Activated CD4-positive, CD25-positive, alpha-beta regulatory T cell treated with anti-CD3 and anti-CD28 coated beads, Interleukin-2, amount 50 U/mL, for 72 hours (primary cell): Measurements from ENCODE around the gene CACNG4.

Source experiments
- DNase-seq: peaks from one replicate; pipeline ENCODE4 v3.0.0; 2021

Gene CACNG4

DNA sequence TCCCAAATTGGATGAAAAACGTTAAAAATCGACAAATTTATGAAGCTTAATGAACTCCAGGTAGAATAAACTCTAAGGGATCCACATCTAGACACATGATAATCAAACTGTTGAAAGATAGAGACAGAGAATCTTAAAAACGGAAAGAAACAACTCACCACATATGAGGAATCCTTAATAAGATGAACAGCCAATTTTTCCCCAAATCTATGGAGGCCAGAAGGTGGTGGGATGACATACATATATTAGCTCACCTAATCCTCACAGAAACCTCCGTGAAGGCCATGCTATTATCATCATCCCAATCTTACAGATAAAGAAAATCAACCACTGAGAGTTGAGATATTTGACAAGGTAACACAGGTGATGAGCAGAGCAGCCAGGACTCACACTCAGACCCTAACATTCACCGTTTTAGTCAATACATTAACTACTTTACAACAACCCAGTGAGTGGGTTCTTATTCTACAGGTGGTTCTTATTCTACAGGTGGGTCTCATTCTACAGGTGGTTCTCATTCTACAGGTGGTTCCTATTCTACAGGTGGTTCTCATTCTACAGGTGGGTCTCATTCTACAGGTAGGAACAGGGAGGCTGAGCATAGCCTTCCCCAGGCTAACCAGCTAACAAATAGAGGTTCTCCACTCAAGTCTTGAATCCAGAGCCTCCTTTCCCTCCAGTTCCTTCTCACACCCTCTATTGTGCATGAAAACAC, 84.7 kb downstream of the CACNG4 start:
- DNase-seq, result no peak

DNA sequence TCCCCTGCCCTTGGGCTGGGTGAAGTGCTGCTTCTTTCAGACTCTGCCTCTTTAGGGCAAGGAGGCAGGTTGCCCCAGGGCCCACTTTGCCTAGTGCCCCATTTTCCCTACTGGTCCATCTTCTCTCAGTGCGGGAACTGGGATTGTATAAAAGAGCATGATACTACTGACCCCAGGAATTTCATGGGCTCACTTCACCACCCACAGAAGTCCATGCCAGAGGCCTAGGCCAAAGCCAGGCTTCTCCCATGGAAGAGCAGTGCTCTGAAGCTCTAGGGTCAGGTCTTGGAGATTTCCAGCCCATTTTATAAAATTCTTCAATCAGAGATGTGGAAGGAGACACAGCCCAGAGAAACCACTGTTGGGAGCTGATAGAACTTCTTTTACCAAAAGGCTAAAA, 85.6 kb downstream of the CACNG4 start:
- no peak for DNase-seq

DNA sequence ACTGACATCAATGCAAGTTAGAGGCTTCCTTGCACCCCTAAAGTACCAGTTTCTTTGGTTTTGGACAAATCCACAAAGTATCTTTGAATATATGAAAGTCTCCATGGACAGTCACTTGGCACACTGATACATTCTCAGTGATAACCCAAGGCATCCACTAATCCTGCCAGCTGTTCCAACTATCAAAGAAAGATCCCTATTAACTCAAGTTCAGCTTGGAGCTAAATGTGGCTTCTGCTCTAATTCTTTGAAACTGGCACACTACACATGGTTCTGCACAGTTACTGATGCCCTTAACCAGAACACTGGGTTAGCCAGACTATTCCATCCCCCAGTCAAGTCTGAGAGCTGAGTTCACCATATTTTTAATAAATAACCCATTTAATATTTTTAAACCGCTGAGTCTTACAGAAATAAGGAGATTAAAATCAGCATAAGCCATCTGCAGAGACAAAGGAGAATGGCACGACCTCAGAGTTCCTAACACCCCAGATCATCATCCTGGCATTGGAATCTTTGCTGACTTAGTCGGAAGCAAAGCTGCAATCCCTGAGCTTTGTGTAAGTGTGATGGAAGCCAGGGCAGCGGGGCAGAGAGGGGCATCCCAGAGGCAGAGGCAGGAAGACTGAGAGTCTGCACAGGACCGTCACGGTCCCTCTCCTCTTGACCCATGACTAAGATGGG, 86.1 kb downstream of the CACNG4 start:
- DNase-seq, result no peak

DNA sequence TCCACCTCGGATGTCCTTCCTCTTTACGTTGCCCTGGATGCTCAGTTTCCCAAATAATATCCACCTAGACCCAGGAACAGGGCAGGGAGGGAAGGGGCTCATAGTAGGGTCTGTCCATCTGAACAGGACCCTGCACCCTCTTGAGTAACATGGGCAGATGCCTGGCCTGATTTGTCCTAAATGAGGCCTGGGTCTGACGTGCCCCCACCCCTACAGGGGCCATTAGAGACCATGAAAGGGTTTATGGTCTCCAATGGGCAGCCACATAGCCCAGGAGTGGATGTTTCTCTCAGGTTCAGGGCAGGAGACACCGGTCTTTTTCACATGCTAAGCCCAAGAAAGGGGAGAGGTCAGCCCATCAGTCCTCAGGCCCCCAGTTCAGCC, 86.6 kb downstream of the CACNG4 start:
- DNase-seq, result no peak

DNA sequence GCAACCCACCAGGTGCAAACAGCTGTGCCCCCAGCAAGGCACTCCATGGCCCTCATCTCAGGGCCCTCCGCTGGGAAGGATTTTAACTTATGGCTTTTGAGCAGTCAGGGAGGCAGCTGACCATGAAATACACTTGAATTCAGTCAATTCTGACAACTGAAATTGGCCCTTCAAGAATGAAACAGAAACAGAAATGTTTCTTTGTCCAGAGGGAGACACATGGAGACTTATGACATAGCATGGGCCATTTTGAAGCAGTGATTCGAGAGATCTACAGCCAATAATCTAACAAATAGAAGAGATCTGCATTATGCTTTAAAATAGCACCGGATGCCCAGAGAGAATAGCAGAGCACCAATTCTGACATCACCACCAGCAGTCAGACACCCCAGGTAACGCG, 87.3 kb downstream of the CACNG4 start:
- DNase-seq, result no peak

DNA sequence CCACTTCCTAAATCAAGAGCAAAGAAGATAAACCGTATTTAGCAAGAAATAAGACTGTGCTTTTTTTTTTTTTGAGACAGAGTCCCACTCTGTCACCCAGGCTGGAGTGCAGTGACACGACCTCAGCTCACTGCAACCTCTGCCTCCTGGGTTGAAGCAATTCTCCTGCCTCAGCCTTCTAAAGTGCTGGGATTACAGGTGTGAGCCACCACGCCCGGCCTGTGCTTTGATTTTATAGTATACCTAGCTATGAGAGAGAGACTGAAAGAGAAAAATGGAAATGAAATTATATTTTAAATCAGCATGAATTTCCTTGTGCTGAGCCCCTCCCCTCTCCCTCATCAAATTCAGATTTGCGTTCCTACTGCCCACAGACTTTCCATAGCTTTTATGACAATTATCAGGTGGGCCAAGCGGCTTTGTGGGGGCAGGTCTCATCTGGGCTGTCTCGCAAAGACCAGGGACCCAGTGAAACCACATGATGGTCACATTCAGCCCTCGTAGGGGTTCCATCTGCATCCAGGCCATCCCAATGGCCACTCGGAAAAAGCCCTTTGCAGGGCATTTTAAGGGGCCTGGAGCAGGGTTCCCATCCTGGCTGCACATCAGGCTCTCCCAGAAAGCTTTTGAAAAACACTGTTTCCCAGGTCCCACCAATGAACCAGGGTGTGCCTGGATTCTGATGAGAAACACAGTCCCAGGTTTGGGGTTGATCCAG, 88.4 kb downstream of the CACNG4 start:
- DNase-seq, result no peak

DNA sequence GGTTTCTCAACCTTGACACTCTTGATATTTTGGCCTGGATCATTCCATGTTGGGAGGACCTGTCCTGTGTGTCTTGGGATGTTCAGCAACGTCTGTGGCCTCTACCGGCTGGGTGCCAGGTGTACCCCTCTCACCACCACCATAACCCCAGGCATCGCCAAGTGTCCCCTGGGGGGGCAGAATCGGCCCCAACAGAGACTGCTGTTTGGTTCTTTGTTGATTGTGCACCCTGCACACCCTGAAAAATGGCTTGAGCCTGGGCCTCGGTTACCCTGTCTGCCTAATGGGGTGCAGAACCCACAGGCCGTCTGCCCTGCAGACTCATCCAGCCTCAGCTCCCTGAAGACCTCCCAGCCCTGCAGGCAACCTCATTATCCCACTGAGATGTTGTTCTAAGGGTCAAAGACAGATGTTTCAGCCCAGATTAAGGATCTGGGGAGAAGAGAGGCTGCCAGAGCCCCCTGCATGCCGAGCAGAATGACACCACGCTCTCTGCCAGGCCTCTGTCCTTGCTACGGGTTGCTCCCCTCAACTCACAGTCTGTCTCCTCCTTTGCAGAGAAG, 89.0 kb downstream of the CACNG4 start:
- DNase-seq, result no peak

DNA sequence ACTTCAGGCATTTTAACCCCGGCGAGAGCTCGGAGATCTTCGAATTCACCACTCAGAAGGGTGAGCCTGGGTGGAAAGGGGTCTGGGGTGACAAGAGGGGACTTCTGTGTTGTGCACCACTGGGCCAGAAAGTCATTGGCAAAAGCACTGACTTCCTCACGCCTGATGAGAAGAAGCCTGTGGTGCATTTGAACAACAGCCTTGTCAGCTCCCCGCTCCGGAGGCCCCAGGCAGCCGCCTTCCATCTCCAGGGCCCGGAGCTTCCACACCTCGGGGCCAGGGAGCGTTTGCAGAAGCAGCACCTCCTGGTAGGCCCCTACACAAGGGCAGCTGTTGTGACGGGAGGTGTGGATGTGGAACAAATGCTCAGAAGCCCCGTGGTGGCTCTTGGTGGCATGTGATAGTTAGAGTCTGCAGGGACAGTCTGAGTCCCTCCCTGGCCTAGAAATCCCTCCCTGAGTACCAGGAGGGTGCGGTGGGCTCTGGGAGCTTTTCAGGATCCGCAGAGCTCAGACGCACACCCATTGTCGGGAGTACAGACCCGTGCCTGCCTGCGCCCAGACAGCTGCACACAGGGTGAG, 89.6 kb downstream of the CACNG4 start:
- DNase-seq, result no peak

DNA sequence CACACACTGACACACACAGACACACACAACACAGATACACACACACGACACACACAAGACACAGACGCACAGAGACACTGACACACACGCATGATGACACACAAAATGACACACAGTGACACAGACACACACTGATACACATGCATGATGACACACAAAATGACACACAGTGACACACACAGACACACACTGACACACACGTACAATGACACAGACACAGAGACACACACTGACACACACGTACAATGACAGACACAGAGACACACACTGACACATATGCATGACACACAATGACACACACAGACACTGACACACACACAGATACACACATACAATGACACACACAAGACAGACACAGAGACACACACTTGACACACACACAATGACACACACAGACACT, 90.1 kb downstream of the CACNG4 start:
- DNase-seq, result no peak

DNA sequence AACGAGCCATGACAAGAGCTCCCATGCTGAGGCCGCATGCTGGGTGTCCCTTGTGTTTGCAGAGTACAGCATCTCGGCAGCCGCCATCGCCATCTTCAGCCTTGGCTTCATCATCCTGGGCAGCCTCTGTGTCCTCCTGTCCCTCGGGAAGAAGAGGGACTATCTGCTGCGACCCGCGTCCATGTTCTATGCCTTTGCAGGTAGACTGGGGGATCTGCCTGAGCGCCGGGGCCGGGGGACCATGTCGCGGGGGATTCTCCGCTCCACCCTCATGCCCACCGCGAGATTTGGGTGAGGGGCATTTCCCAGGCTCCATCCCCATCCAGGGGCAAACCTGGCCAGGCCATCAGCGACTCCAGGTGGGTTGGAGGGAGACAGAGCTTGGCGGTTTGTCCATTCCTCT, 90.5 kb downstream of the CACNG4 start:
- no peak for DNase-seq

DNA sequence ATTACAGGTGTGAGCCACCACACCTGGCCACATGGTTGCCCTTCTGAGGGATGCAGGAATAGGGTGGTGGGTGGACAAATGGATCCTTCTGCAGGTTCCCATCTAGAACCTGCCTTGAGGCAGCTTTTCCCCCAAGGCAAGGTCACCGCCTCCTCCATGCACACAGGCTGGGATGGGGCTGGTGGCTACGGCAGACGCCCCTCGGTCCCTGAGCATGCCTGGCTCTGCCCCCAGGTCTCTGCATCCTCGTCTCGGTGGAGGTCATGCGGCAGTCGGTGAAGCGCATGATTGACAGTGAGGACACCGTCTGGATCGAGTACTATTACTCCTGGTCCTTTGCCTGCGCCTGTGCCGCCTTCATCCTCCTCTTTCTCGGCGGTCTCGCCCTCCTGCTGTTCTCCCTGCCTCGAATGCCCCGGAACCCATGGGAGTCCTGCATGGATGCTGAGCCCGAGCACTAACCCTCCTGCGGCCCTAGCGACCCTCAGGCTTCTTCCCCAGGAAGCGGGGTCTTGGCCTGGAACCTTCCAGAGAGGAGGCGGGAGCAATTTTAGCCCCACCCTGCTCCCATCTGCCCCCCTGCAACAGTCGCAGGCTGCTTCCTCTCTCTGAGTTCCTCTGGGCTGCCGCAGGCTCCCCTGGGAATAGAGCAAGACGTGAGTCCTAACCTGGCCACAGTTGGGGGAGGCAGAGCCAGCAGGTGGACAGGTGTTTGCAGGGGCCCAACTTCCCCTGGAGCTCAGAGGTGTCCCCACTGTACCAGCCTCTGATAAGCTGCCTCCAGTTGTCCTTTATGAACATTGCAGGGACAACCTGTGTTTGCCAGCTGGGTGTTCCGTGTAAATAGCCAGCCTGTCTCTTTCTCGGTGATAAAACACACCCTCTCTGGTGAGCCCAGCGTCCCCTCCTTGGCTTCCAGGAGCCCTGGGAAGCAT, 91.6 kb downstream of the CACNG4 start:
- no peak for DNase-seq

DNA sequence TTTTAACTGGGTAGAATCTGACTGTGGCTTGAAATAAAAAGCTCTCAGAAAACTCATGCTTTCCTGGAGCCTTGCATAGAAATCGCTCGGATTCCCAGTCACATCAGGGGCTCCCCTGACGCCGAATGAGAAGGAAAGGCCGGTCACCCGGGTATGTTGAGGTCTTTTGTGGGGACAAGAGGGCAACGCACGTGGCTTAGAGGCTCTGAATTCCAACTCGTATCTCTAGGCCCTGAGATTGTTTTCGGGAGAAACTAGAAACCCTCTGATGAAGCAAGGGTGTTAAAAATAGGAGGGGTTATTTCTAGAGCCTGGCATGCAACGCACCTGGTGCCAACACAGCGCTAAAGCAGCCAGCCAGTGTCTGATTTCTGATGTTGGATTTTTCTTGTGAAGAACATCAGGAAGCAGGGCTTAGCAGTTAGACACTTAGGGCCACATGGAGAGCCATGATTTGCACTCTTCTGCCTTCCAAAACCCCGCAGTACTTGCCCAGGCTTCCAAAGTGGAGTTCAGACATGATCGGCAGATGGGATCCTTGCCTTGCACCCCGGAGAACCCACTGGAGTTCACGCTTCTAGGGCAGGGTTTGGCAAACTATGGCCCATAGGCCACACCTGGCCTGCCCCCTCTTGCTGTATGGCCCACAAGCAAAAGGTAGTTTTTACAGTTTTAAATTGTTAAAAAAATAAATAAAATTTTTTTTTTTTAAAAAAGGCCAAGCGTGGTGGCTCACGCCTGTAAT, 92.4 kb downstream of the CACNG4 start:
- DNase-seq, result no peak

DNA sequence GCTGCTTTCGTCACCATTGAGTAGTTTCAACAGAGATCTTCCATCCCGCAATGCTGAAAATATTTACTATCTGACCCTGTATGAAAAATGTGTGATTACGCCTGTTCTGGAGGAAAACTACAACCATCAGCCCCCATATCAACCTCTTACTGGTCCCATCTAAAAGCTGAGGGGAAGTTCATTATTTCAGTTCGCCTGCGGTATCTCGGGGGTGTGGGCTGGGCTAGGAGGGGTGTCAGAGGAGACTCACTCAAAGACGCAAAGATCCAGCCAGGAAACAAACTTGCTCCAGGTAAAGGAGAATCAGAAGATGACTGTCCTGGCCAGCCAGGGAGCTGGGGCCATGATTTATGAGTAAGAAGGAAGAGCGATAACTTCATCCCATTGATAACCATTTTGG, 93.5 kb downstream of the CACNG4 start:
- DNase-seq, result no peak

DNA sequence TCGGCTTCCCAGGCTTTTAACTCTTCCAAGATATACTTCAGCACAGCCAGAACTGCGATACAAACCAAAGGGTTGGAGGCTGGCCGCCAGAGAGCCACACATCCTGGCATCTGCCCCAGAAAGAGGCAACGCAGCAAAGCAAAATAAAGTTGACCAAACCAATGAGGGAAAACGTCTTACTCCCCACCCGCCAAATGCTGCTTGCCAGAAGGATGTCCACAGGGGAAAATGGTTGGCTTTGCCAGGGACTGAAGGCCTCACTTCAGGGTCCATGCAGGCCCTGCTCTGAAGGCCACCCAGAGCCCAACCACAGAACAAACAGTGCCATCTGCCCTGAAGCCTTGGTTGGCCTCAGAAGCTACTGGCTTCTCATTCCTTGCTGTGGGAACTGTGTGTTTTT, 94.9 kb downstream of the CACNG4 start:
- DNase-seq, result no peak

DNA sequence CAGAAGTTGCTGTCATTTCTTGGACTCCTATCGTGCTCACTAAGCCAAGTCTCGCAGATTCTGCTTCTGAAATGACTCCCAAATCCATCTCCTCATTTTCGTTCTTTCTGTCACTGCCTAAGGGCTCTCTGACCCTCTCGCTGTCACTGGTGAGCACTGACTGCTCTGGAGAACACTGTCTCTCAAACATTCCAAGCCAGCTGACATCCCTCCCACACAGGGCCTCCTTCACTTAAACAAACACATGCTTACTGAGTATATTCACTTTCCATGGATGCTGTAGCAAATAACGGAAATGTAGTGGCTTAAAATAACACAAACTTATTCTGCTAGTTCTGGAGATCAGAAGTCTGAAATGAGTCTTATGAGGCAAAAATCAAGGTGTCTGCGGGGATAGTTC, 98.6 kb downstream of the CACNG4 start:
- no peak for DNase-seq

DNA sequence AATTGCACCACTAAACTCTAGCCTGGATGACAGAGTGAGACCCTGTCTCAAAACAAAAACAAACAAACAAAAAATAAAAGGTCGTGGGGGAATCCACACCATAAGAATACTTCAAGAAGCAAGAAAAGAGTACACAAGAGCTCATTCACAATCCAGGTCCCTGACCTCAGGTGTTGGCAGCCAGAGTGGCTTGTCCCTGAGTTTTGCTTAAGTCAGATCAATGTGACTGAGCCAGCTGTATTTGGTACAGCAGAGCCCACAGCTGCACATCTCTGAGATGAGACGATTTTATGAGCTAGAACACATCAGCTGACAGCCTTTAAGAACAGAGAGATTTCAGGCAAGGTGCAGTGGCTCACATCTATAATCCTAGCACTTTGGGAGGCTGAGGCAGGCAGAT, 102.2 kb downstream of the CACNG4 start:
- DNase-seq, result no peak

DNA sequence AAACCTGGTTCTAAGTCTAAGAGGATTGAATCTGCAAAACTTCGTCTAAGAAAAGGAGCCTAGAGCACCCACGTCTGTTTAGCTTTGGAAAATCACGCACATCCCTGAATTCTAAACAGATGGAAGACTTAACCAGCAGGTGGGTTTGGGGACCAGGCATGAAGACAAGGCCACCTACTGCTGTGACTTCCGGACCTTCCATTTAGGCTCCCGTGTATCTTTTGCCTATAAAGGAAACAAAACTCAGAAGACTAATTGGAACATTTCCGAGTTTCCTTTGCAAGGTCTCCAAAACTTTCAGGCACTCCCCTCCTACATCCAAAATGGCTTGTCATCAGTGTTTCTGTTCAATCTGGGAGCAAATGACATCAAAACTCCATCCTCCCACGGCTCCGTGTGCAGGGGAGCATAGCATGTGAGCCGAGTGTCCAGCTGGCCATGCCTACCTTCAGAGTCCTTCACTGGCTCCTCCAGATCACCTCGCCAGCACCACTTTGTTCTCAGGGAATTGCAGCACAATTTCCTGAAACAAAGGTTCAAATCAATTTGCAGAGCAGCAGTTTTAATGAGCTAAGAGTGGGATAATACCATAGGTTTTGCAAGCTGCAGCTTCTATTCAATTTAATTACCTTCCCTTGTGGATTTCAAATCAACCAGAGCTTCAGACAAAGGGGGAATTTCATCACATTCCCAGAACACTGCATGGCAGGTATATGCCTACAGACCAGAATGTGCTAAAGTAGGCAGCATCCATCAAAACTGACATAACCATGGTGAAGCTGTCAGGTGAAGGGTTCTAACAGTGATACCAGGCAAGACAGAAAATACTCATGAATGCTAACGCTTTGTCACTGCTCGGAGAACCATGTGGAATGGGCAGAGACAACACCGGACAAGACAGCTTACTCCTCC, 103.3 kb downstream of the CACNG4 start:
- no peak for DNase-seq

DNA sequence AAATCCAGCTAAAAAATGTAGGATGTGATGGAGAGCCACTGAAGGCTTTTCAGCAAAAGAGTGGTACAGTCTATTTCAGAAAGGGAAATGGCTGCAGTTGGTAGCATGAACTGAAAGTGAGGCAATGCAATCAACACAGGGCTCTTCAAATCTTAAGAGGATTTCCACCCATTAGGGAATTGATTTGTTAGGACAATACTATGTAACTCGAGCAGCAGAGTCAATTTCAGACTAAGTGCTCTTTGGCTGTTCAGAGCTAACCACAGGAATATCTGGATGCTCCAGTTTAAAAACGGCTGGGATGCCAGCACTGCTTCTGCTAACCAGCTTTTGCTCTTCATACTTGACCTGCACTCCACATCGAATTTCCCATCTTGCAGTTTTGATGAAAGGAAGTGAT, 104.5 kb downstream of the CACNG4 start:
- no peak for DNase-seq

DNA sequence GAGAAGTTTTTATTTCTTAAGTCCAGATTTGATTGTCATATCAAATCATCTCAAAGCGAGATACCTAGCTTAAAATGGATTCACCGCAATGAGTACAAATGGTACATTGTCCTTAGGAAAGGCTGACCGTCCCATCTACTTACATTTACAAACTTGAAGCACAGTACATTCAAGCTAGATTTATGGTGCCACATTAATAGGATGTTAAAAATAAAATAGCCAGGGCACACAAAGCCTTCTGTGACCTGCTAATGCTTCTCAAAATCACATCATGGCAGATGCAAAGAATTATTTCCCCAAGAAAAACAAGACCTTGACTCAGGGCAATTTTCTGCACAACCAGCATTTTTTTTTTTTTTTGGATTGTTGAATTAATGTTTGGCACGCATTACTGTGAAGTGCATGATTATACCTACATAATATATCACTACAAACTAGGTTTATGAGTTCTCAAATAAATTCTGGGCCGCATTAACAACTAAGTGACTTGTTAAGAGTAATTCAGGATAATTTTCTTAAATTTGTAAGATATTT, 105.2 kb downstream of the CACNG4 start:
- DNase-seq, result no peak

DNA sequence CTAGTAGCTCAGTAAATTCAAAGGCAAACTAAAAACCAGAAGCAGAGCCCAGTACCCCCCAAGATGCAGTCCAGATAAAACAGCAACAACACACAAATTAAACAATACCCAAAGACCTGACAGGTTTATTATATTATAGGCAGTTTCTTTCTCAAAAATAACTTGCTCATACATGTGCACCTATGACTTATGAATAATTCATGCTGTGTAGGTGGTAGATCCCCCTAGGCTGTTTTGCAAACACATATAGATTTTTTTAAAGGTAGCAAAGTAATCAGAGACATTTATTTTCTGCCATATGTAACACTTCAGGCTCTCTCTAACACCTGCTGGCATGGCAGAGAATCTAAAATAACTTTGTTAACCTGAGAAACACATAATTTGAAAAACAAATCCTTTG, 107.1 kb downstream of the CACNG4 start:
- DNase-seq, result no peak
